Activated T-cell treated with anti-CD3 and anti-CD28 coated beads for 24 hours (primary cell): Measurements from ENCODE around the gene CSF2RB.

ENCODE experiments used
- DNase-seq: peaks from one replicate; pipeline ENCODE4 v3.0.0-alpha.2; 2020; ENCODE audit warnings: low read depth

Gene CSF2RB

DNA sequence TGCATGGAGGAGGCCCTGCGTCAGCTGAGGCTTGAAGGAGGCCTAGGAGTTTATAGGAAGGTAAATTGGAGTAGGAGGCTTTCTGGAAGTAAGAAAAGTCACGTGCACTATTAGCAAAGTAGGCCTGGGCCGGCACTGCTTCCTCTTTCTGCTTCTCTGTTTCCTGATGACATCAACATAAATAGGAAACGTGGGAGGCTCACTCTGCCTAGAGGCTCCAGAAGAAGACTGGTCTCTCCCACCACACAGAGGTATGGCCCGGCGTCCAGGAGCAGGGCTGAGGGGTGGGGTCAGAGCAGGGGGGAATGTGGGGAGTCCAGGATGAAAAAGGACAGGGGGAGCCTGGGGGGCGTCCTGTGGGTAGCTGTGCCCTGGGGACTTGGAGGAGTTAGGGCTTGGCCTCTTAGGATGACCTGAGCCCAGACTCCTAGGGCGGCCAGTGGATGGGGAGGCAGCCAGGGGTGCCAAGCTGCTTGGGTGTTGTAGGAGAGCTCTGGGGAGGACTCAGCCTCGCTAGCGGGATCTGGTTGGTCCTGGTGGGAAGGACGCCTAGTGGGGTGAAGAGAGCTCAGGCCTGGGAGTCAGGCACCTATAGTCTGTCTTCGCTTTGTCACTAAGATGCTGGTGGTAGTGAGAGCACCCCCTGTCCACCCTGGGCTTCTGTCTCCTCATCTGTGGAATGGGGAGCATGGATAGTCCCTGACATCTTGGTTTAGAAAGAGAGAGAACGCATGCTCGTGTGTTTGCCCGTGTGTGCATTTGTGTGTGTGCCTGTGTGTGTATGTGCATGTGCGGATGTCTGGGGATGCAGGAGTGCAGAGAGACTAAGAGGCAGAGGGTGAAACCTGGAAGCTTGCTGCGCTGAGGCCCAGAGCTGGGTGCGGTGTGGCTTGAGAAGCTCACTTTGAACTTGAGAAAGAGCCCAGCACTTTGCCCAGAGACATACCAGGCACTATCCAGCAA, at the start of gene CSF2RB:
Gene CSF2RB (plus strand): TSS at position 202 of the 963 bp plus-strand sequence. CDS start 8,580 bp downstream, outside the sequence.
- DNase-seq, result no peak

DNA sequence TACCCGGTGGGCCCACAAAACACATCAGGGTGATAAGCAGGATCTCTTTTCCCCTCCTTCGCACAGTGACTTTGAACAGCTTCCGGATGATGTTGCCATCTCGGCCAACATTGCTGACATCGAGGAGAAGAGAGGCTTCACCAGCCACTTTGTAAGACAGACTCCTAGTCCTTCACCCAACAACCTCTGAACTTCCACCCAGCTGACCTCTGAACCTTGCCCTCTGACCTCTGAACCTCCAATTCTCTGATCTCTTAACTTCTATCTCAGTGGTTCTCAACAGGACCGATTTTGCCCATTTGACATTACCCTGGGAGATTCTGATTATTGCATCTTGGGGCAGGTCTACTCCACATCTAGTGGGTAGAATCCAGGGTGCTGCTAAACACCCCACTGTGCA, 49.4 kb upstream of the CSF2RB start:
- DNase-seq, result no peak

DNA sequence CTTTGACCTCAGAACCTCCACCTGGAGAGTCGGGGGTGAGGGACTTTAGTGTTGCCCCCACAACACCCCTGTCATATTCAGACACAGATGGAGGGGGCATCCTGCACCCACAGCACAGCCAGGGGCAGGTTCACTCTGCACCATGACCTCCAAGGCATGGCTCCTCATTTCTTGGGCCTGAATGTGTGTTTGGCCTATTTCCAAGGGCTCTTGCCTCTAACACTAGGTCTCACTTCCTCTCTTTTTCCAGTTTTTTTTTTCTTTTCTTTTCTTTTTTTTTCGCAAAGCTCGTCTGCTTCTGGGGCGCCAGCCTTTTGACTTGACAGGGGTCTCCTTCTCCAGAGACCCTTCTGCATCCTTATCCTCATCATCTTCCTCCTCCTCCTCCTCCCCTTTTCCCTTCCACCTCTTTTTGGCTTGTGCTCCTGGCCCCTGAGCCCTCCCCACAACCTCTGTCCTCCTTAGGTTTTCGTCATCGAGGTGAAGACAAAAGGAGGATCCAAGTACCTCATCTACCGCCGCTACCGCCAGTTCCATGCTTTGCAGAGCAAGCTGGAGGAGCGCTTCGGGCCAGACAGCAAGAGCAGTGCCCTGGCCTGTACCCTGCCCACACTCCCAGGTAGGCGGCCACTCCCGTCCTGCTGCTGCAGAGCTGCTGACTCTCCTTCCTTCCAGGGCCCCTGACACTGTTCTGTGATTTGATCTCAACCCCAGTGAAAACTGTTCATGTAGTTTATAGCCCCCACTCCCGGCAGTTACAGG, 48.8 kb upstream of the CSF2RB start:
- no peak for DNase-seq

DNA sequence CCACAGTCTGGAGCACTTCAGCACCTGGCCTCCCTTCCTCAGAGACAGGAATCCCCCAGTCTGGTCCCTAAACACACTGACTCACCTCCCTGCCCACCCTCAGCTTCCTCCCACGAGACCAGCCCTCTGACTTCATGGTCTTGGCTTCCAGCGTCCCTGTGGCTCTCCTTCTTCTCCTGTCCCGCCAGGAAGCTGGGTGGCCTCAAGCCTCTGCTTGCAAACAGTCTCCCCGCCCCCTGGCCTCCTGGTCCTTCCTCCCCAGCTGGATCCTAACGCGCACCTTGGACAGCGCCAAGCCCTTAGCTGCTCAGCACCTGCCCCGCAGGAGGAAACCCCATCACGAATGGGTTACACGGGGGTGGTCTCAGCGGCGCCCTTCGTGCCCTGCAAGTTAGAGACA, 48.1 kb upstream of the CSF2RB start:
- no peak for DNase-seq

DNA sequence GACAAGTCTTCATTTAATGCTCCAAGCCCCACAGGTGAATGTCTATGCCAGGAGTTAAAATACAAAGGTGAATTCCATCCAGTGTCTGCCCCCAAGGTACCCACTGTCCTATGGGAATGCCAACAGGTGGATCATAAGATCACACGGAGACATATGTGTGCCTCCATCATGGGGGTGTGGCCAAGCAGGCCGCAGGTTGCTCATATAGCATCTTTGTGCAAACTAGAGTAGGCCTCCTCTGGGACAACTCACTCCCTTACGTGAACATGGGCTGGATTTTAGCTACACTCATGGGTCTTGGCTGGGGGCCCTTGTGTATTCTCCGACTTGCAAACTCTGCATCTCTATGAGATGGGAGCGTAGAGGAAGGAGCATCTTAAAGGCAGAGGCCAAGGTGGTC, 45.7 kb upstream of the CSF2RB start:
- no peak for DNase-seq

DNA sequence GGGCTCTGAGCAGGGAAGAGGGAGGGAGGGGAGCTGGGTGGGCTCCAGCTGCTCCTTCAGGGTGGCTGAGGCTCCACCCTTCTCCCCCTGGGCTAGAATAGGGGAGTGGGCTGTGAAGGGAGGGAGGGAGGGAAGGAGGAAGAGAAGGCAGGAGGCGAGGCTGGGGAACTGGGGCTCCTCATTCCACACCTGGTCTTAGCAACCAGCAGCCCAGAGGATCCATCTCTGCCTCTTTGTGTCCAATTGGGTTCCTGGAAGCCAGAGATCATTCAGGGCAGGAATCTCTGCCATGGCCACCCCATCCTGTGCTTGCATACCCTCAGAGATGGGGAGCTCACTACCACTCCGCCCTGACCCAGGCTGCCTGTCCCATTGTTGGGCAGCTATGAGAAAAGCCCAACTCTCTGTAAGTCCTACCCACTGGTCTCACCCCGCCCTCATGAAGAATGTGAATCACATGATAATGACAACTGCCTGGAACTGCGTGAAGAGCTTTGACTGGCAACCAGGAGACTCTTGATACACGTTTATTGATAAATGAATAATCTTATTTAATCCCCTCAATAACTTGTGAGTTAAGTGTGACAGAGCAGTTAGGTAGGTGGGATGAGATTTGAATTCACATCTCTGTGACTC, 44.8 kb upstream of the CSF2RB start:
- DNase-seq, result no peak

DNA sequence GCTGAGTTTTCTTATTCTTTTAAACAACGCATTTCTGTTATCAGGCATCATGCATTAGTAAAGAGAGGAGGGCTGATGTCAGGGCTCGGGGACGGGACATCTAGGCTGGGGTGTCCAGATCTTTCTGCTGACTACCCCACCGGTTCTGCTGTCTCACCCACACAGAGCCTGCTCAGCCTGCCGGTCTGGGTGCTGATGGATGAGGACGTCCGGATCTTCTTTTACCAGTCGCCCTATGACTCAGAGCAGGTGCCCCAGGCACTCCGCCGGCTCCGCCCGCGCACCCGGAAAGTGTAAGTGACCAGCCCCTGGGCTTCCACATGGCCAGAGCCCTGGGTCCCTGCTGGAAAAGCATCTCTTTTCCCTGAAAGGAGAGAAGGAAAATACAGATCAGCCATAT, 43.2 kb upstream of the CSF2RB start:
- DNase-seq, result no peak

DNA sequence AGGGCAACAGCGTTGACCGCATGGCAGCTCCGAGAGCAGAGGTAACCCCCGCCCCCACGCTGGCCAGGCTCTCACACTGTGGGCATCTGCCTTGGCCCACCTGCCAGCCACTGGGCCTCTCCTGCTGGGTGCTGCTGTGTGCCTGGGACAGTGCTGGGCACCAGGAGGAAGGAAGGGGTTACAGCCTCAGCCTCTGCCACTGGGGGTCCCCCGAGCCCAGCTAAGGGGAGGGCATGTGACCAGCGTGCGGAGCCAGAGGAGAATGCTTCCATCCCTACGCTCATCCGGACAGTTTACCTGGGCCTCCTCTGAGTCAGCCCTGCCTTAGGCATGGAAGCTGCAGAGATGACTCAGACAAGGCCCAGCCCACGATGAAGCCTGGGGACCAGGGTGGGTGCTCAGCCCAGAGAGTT, 41.8 kb upstream of the CSF2RB start:
- DNase-seq, result no peak

DNA sequence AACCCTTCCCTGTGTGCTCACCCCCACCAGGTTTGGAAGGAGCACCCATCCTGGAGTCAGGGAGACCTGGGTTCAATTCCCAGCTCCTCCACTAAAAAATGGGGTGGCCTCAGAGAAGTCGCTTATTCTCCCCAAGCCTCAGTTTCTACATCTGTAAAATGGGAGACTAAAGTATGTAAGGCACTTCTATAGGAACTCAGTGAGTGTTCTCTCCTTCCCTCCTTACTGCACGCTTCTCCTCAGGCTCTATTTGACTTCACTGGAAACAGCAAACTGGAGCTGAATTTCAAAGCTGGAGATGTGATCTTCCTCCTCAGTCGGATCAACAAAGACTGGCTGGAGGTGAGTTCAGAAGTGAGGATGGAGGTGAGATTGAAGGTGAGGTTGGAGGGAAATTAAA, 41.3 kb upstream of the CSF2RB start:
- no peak for DNase-seq

DNA sequence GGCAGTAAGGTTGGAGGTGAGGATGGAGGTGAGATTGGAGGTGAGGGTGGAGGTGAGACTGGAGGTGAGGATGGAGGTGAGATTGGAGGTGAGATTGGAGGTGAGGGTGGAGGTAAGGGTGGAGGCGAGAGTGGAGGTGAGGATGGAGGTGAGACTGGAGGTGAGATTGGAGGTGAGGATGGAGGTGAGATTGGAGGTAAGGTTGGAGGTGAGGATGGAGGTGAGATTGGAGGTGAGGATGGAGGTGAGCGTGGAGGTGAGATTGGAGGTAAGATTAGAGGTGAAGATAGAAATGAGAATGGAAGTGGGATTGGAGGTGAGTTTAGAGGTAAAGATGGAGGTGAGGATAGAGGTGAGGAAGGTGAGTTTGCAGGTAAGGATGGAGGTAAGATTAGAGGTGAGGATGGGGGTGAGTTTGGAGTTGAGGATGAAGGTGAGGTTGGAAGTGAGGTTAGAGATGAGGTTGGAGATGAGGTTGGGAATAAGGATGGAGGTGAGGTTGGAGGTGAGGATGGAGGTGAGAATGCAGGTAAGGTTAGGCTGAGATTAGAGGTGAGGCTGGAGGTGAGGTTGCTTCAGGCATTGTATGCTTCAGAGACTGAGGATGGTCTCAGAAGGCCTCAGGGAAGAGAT, 40.4 kb upstream of the CSF2RB start:
- no peak for DNase-seq

DNA sequence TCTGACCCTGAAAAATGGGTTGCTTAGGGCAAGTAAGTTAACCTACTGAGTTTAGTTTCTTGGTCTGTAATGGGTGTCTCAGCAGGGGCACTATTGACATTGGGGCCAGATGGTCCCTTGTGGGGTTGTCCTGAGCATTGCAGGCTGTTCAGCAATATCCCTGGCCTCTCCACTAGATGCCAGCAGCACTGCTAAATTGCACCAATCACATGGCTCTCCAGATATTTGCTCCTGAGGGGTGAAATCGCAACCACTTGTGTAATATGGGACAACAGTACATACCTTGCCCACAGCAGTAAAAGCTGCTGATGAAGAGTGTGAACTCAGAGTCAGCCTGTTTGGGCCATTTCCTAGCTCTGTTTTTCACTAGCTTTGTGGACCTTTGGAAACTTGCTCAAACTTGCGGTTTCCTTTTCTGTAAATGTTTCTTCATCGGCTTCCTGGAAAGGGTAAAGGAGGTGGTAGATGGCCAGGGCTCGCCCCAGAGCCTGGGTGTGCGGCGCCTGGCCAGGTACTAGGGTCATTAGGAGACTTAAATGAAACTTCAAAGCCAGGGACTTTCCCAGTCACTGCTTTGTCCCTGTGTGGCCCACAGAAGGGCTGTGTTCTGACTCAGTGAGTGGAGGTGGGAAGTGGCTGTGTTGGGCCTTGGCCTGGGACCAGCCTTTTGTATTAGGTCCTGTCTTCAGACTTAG, 39.7 kb upstream of the CSF2RB start:
- DNase-seq, result peak; percentile 9

DNA sequence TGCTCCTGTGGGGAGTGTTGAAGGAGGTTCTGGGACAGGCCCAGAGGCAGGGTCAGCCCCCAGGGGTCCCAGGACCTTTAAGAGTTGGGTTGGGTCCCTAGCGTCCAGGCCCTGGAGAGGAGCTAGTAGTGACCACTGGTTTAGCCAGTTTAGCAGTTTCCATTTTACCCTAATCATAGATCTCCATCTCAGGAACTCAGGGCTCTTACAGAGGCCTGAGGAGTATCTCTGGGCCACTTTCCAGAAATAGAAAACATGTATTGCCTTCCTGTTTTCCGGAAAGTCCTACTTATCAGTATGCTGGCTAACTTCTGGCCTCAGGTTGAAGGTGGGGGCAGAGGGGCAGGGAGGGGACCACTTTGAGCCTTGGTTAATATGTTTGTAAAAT, 39.1 kb upstream of the CSF2RB start:
- DNase-seq, result no peak

DNA sequence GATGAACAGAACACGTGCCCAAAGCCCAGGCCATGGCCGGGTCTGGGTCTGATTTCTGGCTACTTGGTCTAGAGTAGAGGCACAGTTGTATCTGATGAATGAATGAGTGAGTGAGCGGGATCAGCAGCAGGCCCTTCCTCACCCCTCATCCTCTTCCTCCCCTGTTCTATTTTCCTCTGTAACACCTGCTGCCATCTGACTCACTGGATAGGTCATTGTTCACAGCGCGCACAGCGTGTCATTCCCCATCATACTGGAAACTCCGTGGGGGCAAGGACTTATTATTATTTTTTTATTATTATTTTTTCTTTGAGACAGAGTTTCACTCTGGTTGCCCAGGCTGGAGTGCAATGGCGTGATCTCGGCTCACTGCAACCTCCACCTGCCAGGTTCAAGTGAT, 38.7 kb upstream of the CSF2RB start:
- DNase-seq, result no peak

DNA sequence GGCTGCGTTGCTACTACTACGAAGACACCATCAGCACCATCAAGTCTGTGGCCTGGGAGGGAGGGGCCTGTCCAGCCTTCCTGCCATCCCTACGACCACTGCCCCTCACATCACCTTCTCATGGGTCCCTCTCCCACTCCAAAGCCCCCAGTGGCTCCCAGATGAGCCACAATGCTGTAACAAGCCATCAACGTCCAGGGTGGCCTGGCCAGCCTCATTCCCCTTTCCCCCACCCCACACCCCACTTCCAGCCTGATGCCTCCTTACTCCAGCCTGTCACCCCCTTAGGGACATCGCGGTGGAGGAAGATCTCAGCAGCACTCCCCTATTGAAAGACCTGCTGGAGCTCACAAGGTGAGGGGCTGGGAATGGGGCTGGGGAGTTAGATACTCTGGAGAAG, 37.7 kb upstream of the CSF2RB start:
- no peak for DNase-seq

DNA sequence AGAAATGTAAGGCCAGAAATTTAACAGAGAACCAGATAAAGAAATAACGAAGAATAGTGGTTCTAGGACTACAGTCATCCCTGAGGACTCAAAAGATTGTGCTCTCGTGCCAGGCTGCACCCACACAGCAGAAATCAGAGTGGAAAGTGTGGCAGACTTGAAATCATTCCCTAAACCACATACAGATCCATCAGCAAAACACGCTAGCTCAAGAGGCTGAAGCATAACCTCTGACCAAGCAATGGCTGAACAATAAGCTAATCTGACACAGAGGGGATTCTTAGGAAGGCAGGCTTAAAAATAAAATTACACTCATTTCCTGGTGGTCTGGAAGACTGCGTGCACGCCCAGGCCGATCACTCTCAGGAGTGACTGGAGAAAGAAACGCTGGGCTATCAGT, 33.7 kb upstream of the CSF2RB start:
- no peak for DNase-seq

DNA sequence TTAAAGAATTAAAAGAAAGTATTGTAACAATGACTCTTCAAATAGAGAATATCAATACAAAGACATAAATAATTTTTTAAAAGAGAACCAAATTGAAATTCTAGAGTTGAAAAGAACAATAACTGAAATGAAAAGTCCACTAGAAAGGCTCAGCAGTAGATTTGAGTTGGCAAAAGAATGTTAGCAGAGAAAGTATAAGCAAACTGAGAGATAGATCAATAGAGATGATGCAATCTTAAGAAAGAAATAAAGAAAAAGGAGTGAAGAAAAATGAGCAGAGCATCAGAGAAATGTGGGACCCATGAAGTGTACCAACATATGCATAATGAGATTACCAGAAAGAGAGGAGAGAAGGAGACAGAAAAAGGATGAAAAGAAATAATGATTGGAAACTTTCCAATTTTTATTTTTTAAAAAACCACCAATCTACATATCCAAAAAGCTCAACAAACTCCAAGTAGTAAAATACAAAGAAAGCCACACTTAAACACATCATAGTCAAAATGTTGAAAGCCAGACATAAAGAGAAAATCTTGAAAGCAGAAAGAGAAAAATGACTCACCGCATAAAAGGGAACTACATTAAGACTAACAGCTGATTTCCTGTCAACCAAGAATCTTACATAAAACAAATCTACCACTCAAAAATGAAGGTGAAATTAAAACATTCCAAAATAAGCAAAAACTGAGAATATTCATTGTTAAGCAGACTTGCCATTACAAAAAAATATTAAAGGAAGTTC, 31.8 kb upstream of the CSF2RB start:
- no peak for DNase-seq

DNA sequence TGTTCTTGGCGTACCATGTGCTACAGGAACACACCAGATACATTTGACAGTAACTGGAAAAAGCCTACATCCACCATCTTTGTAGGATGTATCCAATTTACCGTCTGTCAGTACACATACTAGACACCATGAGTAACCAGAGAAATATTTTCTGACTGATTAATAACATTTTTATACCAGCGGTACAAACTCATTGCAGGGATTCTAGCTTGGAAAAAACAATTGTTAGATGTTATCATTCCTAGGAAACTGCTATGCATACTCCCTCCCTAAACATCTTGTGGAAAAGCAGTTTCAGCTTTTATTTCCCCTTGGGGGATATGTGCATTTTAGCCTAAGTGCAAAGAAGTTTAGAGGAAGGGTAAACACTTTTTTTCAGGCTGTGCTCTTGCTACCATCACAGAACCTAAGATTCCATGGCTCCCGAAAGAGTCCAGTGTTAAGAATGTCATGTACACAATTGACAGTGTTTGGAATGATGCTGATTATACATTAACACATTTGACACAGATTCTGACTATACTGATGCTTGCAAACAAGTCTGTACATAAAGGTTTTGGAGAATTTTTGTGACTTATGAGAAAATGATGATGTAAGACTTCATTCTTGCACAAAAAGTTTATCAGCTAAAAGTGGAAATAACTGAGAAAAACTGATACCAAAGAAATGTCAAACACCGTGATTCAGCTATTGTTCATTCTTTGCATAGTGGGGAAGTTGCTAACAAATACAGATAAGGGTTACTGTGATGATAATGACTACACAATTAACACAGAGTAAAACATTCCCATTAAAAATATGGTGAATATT, 28.9 kb upstream of the CSF2RB start:
- no peak for DNase-seq

DNA sequence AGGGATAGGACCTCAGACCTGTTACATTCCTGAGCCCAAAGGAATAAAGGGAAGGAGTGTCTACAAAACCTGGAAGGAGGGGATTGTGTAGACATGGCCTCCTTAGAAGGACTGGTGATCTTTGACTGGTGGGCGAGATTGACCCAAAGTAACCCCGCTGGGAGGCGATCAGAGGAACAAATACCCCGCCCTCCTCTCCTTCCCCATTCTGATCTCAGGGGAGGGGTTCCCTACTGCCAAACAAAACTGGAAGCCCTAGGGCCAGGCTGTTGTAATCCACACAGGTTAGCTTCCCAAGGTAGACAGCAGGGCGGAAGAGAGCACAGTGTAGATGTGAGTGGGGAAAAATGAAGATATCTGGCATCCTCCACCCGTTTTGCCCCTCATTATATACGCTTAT, 28.0 kb upstream of the CSF2RB start:
- no peak for DNase-seq

DNA sequence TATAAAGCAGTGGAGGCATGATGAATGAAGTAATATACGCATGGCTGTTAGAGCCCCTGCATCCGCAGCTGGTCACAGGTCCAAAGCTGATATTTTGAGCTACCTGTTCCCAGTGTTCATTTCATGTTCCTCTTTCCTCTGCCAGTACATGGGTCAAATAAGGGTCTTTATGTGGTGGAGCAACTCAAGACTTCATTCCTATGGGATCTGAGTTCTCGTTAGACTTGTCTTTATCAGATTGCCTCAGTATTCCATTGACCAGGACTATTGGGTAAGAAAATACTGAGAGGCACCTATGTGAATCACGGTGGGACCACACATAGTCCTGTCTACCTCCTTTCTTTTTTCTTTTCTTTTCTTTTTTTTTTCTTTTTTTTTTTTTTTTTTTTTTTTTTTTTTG, 27.4 kb upstream of the CSF2RB start:
- no peak for DNase-seq

DNA sequence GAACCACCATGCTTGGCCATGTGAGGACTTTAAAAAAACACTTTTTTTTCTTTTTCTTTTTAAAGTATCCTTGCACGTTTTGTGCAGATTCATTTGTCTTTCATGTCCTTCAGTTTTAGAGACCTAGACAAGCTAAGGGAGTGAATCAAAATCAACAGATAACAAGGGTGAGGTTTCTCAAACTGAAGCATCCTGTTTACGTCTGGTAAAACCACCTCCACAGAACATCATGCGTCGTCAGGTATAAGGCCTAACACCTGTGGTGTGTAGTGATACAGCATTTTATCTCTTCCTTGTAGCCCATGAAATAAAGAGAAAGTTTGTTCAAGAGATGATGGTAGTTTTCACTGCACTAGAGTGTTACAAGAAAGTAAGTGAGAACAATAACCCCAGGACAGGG, 26.3 kb upstream of the CSF2RB start:
- no peak for DNase-seq
